Neural cell (in vitro differentiated cells): Measurements from ENCODE around the gene NPPA. TPM values are rescaled to one million over a fixed set of nuclear protein-coding genes. Genes with fewer than 3 reads are reported as not detected.

Experiments
- H2AFZ ChIP-seq: fragments of 200-600, 300-800 bp; sonication (generic), shearing (Covaris generic); 2 replicates; pipeline ENCODE4 v1.6.0; 2014; ENCODE audit warnings: low read depth, mild to moderate bottlenecking, antibody characterized with exemption, low read length, moderate library complexity
- H3F3A ChIP-seq: fragments of 200-600 bp; shearing (Covaris generic); 2 replicates; pipeline ENCODE4 v1.6.1; 2016; ENCODE audit warnings: mild to moderate bottlenecking, moderate library complexity, mixed read lengths, antibody characterized with exemption, low read length; ENCODE audit not compliant: insufficient read depth, poor library complexity, severe bottlenecking
- H3K27ac ChIP-seq: fragments of 200-600, 300-800 bp; sonication (generic), shearing (Covaris generic); 2 replicates; pipeline ENCODE4 v1.5.1; 2014; ENCODE audit warnings: mild to moderate bottlenecking, low read length, moderate library complexity
- H3K27me3 ChIP-seq: fragments of 300-800, 200-600 bp; sonication (generic), shearing (Covaris generic); 2 replicates; pipeline ENCODE4 v1.6.0; 2014; ENCODE audit warnings: mild to moderate bottlenecking, low read depth, low read length, moderate library complexity; ENCODE audit not compliant: insufficient read depth
- H3K36me3 ChIP-seq: fragments of 300-800, 200-600 bp; sonication (generic), shearing (Covaris generic); 2 replicates; pipeline ENCODE4 v1.5.1; 2014; ENCODE audit warnings: mild to moderate bottlenecking, antibody characterized with exemption, low read length, moderate library complexity; ENCODE audit not compliant: insufficient read depth
- H3K4me2 ChIP-seq: fragments of 300-800, 200-600 bp; sonication (generic), shearing (Covaris generic); 2 replicates; pipeline ENCODE4 v1.6.0; 2014; ENCODE audit warnings: mild to moderate bottlenecking, low read length
- H3K4me3 ChIP-seq: fragments of 300-800, 200-600 bp; sonication (generic), shearing (Covaris generic); 2 replicates; pipeline ENCODE4 v1.5.1; 2014; ENCODE audit warnings: mild to moderate bottlenecking, low read length, moderate library complexity
- H3K79me2 ChIP-seq: fragments of 200-600 bp; shearing (Covaris generic); replicated peaks from 2 replicates; pipeline ENCODE4 v1.6.0; 2014; ENCODE audit warnings: mild to moderate bottlenecking, low read length, moderate library complexity; ENCODE audit not compliant: insufficient read depth
- H3K9ac ChIP-seq: fragments of 300-800, 200-600 bp; sonication (generic), shearing (Covaris generic); 2 replicates; pipeline ENCODE4 v1.6.1; 2016; ENCODE audit warnings: mild to moderate bottlenecking, low read length, mixed read lengths
- H3K9me2 ChIP-seq: fragments of 200-600 bp; shearing (Covaris generic); 2 replicates; pipeline ENCODE4 v1.6.1; 2016; ENCODE audit warnings: mild to moderate bottlenecking, low read length, mixed read lengths; ENCODE audit not compliant: insufficient read depth
- H3K9me3 ChIP-seq: fragments of 200-600, 300-800 bp; sonication (generic), shearing (Covaris generic); 2 replicates; pipeline ENCODE4 v1.6.1; 2016; ENCODE audit warnings: mild to moderate bottlenecking, mixed run types, low read length, moderate library complexity, mixed read lengths
- H4K20me1 ChIP-seq: fragments of 200-600 bp; shearing (Covaris generic); 2 replicates; pipeline ENCODE4 v1.6.1; 2016; ENCODE audit warnings: mild to moderate bottlenecking, mixed run types; ENCODE audit not compliant: insufficient read depth
- EP300 ChIP-seq: fragments of 450-650 bp; conservative IDR thresholded peaks from 2 replicates; pipeline ENCODE4 v1.6.1; 2014; ENCODE audit warnings: antibody characterized with exemption, mild to moderate bottlenecking, moderate library complexity; ENCODE audit not compliant: poor library complexity, severe bottlenecking
- EZH2 ChIP-seq: fragments of 200-600, 300-800 bp; shearing (Covaris generic), sonication (generic); IDR thresholded peaks from 2 replicates; pipeline ENCODE4 v1.6.1; 2014; ENCODE audit warnings: antibody characterized with exemption, low read length, borderline replicate concordance, mild to moderate bottlenecking; ENCODE audit not compliant: insufficient read depth, poor library complexity, severe bottlenecking
- MXI1 ChIP-seq: fragments of 450-650 bp; conservative IDR thresholded peaks from 2 replicates; pipeline ENCODE4 v1.6.1; 2014; ENCODE audit warnings: antibody characterized with exemption, mild to moderate bottlenecking; ENCODE audit not compliant: poor library complexity, severe bottlenecking
- POLR2AphosphoS5 ChIP-seq: IDR thresholded peaks from 2 replicates; pipeline ENCODE4 v1.6.1; 2012
- RAD21 ChIP-seq: fragments of 450-650 bp; conservative IDR thresholded peaks from 2 replicates; pipeline ENCODE4 v1.6.1; 2014; ENCODE audit warnings: antibody characterized with exemption, mild to moderate bottlenecking, moderate library complexity
- SMC3 ChIP-seq: fragments of 450-650 bp; conservative IDR thresholded peaks from 2 replicates; pipeline ENCODE4 v1.6.1; 2014; ENCODE audit warnings: antibody characterized with exemption, mild to moderate bottlenecking, moderate library complexity; ENCODE audit not compliant: poor library complexity
- TAF1 ChIP-seq: IDR thresholded peaks from 2 replicates; pipeline ENCODE4 v1.6.1; 2012; ENCODE audit warnings: low read depth
- polyA plus RNA-seq: library from polyadenylated mRNA; depleted of rRNA; stranded (reverse); fragments of >200 nt; gene quantifications from 2 replicates; pipeline ENCODE4 v1.2.3, GENCODE V29; 2014
- TF ChIP-seq, protein P1 (sequence below): IDR thresholded peaks from 2 replicates; pipeline ENCODE4 v1.6.1; 2012; ENCODE audit warnings: borderline replicate concordance
- TF ChIP-seq, protein P2 (sequence below): fragments of 450-650 bp; IDR thresholded peaks from 2 replicates; pipeline ENCODE4 v1.5.1; 2014; ENCODE audit warnings: antibody characterized with exemption, mild to moderate bottlenecking, moderate library complexity; ENCODE audit not compliant: poor library complexity, severe bottlenecking

The NPPA gene
- polyA plus RNA-seq, 1 donor from 2014 or later, result not detected

DNA sequence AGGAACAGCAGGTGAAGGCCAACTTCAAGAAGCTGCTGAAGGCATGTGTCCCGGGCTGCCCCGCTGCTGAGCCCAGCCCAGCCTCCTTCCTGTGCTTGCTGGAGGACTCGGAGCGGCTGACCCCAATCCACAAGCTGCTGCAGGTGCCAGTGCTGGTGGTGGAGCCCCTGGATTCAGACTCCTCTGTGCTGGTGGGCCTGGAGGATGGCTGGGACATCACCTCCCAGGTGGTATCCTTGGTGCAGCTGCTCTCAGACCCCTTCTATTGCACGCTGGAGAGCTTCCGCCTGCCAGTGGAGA is 31.3 kb upstream of the NPPA start:
- Histone ChIP-seq H3K27ac (no peak overlapping the region), H3K4me2 (no peak overlapping the region), H2AFZ (no peak overlapping the region), H3K27me3 (no peaks in the 10 kb centered on the region), H3K79me2 (no peaks in the 10 kb centered on the region), H4K20me1 (no peaks in the 10 kb centered on the region), H3K36me3 (no peaks in the 10 kb centered on the region), H3K4me3 (no peak overlapping the region), H3K9me3 (no peaks in the 10 kb centered on the region), H3K9me2 (no peaks in the 10 kb centered on the region), H3K9ac (no peak overlapping the region), H3F3A (no peaks in the 10 kb centered on the region)
- TF ChIP-seq SMC3 (no peak), RAD21 (no peak), TAF1 (no peak), EP300 (no peak), MXI1 (no peak), EZH2 (no peak)
- TF ChIP-seq, protein P1, sequence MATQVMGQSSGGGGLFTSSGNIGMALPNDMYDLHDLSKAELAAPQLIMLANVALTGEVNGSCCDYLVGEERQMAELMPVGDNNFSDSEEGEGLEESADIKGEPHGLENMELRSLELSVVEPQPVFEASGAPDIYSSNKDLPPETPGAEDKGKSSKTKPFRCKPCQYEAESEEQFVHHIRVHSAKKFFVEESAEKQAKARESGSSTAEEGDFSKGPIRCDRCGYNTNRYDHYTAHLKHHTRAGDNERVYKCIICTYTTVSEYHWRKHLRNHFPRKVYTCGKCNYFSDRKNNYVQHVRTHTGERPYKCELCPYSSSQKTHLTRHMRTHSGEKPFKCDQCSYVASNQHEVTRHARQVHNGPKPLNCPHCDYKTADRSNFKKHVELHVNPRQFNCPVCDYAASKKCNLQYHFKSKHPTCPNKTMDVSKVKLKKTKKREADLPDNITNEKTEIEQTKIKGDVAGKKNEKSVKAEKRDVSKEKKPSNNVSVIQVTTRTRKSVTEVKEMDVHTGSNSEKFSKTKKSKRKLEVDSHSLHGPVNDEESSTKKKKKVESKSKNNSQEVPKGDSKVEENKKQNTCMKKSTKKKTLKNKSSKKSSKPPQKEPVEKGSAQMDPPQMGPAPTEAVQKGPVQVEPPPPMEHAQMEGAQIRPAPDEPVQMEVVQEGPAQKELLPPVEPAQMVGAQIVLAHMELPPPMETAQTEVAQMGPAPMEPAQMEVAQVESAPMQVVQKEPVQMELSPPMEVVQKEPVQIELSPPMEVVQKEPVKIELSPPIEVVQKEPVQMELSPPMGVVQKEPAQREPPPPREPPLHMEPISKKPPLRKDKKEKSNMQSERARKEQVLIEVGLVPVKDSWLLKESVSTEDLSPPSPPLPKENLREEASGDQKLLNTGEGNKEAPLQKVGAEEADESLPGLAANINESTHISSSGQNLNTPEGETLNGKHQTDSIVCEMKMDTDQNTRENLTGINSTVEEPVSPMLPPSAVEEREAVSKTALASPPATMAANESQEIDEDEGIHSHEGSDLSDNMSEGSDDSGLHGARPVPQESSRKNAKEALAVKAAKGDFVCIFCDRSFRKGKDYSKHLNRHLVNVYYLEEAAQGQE, result no peak
- TF ChIP-seq, protein P2, sequence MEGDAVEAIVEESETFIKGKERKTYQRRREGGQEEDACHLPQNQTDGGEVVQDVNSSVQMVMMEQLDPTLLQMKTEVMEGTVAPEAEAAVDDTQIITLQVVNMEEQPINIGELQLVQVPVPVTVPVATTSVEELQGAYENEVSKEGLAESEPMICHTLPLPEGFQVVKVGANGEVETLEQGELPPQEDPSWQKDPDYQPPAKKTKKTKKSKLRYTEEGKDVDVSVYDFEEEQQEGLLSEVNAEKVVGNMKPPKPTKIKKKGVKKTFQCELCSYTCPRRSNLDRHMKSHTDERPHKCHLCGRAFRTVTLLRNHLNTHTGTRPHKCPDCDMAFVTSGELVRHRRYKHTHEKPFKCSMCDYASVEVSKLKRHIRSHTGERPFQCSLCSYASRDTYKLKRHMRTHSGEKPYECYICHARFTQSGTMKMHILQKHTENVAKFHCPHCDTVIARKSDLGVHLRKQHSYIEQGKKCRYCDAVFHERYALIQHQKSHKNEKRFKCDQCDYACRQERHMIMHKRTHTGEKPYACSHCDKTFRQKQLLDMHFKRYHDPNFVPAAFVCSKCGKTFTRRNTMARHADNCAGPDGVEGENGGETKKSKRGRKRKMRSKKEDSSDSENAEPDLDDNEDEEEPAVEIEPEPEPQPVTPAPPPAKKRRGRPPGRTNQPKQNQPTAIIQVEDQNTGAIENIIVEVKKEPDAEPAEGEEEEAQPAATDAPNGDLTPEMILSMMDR, result no peak

DNA sequence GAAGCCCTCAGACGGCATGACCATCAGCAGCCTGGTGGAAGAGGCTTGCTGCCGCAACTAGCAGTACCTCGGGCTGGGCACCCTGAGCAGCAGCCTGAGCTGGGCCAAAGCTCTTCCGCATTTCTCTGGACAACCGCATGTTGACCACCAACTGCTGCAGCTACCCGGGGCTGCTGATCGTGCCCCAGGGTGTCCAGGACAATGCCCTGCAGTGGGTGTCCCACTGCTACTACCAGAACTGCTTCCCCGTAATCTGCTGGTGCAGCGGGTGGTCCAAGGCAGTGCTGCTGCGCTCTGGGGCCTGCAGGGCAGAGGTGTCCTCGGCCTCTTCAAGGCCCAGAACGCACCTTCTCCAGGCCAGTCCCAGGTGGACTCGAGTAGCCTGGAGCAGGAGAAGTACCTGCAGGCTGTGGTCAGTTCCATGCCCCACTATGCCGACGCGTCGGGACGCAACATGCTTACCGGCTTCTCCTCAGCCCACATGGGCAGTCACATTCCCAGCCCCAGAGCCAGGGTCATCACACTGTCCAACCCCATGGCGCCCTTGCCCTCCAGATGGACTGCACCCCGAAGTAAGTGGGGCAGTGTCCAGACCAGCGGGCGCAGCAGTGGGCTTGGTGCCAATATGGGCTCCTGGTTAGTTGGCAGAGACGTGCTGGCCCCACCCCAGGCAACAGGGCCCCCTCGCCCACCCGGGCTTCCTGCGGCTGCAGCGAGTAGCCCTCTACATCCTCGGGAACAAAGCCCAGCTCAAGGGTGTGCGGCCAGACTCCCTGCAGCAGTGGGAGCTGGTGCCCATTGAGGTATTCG is 30.7 kb upstream of the NPPA start:
- H3K4me3 ChIP-seq, result no peak overlapping the region

More for the DNA sequence above, 30.7 kb upstream of the NPPA start:
- H3K9me3 ChIP-seq, result no peaks in the 10 kb centered on the region
- H3K27me3 ChIP-seq, result no peaks in the 10 kb centered on the region
- TF ChIP-seq MXI1, result no peak
- no peak for TF ChIP-seq EP300
- no peak for TF ChIP-seq EZH2
- TF ChIP-seq, protein P2, result no peak
- TF ChIP-seq, protein P1, result no peak
- no peak for TF ChIP-seq TAF1
- no peak for TF ChIP-seq POLR2AphosphoS5
- TF ChIP-seq RAD21, result no peak
- no peak for TF ChIP-seq SMC3
- no peaks in the 10 kb centered on the region for H3K36me3 ChIP-seq
- H3K9ac ChIP-seq, result no peak overlapping the region
- H3K27ac ChIP-seq, result no peak overlapping the region
- H2AFZ ChIP-seq, result no peak overlapping the region
- H3K79me2 ChIP-seq, result no peaks in the 10 kb centered on the region
- no peaks in the 10 kb centered on the region for H3F3A ChIP-seq
- no peaks in the 10 kb centered on the region for H4K20me1 ChIP-seq
- no peaks in the 10 kb centered on the region for H3K9me2 ChIP-seq
- no peak overlapping the region for H3K4me2 ChIP-seq
